Measurements from ENCODE around the gene PRRT4.

PRRT4 gene

GRCh38 chr7:128395748-128396147 lies 34.3 kb upstream of the PRRT4 start:
- no peak for DNase-seq (ENCODE audit: low read depth in 1 of 2, low spot score in 1 of 2)

GRCh38 chr7:128394904-128395496 lies 33.5 kb upstream of the PRRT4 start:
- DNase-seq (ENCODE audit: low read depth in 1 of 2, low spot score in 1 of 2), result no peak

GRCh38 chr7:128393526-128394330 lies 32.2 kb upstream of the PRRT4 start:
- DNase-seq (ENCODE audit: low read depth in 1 of 2, low spot score in 1 of 2), result no peak

GRCh38 chr7:128392446-128393327 lies 31.2 kb upstream of the PRRT4 start:
- no peak for DNase-seq (ENCODE audit: low read depth in 1 of 2, low spot score in 1 of 2)

- DNase-seq (ENCODE audit: low read depth in 1 of 2, low spot score in 1 of 2), result no peak
Measured at GRCh38 chr7:128391805-128392204, 30.3 kb upstream of the PRRT4 start.

- DNase-seq (ENCODE audit: low read depth in 1 of 2, low spot score in 1 of 2), result no peak
Measured at GRCh38 chr7:128390871-128391565, 29.5 kb upstream of the PRRT4 start.

GRCh38 chr7:128389618-128390329 lies 28.3 kb upstream of the PRRT4 start:
- DNase-seq (ENCODE audit: low read depth in 1 of 2, low spot score in 1 of 2), result no peak

- DNase-seq (ENCODE audit: low read depth in 1 of 2, low spot score in 1 of 2), result no peak
Measured at GRCh38 chr7:128389085-128389617, 27.7 kb upstream of the PRRT4 start.

GRCh38 chr7:128388145-128388485 lies 26.6 kb upstream of the PRRT4 start:
- DNase-seq (ENCODE audit: low read depth in 1 of 2, low spot score in 1 of 2), result no peak

- DNase-seq (ENCODE audit: low read depth in 1 of 2, low spot score in 1 of 2), result peak in 1 of 2 donors; percentile 59
Measured at GRCh38 chr7:128387216-128388144, 26.0 kb upstream of the PRRT4 start.

- DNase-seq (ENCODE audit: low read depth in 1 of 2, low spot score in 1 of 2), result no peak
Measured at GRCh38 chr7:128385988-128386925, 24.8 kb upstream of the PRRT4 start.

GRCh38 chr7:128384726-128385125 lies 23.2 kb upstream of the PRRT4 start:
- DNase-seq (ENCODE audit: low read depth in 1 of 2, low spot score in 1 of 2), result no peak

- no peak for DNase-seq (ENCODE audit: low read depth in 1 of 2, low spot score in 1 of 2)
Measured at GRCh38 chr7:128383776-128384175, 22.3 kb upstream of the PRRT4 start.

- no peak for DNase-seq (ENCODE audit: low read depth in 1 of 2, low spot score in 1 of 2)
Measured at GRCh38 chr7:128381161-128381821, 19.8 kb upstream of the PRRT4 start.

- no peak for DNase-seq (ENCODE audit: low read depth in 1 of 2, low spot score in 1 of 2)
Measured at GRCh38 chr7:128380483-128381106, 19.1 kb upstream of the PRRT4 start.

GRCh38 chr7:128379900-128380479 lies 18.5 kb upstream of the PRRT4 start:
- DNase-seq (ENCODE audit: low read depth in 1 of 2, low spot score in 1 of 2), result no peak

GRCh38 chr7:128378637-128379036 lies 17.1 kb upstream of the PRRT4 start:
- no peak for DNase-seq (ENCODE audit: low read depth in 1 of 2, low spot score in 1 of 2)
